ENCODE results near the gene AFM. TPM values are rescaled to one million over a fixed set of nuclear protein-coding genes. Genes with fewer than 3 reads are reported as not detected.

Gene AFM, protein sequence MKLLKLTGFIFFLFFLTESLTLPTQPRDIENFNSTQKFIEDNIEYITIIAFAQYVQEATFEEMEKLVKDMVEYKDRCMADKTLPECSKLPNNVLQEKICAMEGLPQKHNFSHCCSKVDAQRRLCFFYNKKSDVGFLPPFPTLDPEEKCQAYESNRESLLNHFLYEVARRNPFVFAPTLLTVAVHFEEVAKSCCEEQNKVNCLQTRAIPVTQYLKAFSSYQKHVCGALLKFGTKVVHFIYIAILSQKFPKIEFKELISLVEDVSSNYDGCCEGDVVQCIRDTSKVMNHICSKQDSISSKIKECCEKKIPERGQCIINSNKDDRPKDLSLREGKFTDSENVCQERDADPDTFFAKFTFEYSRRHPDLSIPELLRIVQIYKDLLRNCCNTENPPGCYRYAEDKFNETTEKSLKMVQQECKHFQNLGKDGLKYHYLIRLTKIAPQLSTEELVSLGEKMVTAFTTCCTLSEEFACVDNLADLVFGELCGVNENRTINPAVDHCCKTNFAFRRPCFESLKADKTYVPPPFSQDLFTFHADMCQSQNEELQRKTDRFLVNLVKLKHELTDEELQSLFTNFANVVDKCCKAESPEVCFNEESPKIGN
- total RNA-seq, result not detected
- polyA plus RNA-seq (2013, experiment 1 of 2), result not detected
- polyA plus RNA-seq (2013, experiment 2 of 2), result not detected
- 0 to 0.07 (median 0) reads per million in 172 experiments for total RNA-seq

DNA sequence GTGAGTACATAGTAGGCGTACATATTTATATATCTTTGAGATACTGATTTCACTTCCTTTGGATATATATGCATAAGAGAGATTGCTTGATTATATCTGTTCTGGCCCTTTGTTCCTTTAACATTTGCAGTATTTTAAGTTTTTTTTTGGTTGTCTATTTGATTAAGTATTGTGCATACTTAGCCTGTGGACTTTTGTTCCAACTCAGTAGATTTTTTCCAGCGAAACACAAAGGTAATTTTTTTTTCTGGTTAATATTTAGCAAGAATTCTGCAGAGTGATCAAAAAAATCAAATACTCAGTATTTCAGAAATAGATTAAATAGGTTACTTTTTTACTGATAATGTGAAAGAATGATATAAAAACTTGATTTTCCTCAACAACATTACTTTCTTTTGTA lies at the start of gene AFM:
Gene AFM (plus strand): TSS at position 388 of the 400 bp plus-strand sequence. CDS start 31 bp downstream, outside the sequence.
- intact Hi-C loops (cut with DNase I, micrococcal nuclease), result no loop called here
- Mint-ChIP-seq H3K9me3 (no peaks in the 10 kb centered on the region), H3K27ac (no peak within 1 kb of the TSS), H3K27me3 (peaks cover 21% of the 10 kb centered on the region), H3K36me3 (ENCODE audit: low read depth) (no peaks in the 10 kb centered on the region), H3K4me3 (no peak within 1 kb of the TSS), H3K4me1 (ENCODE audit: low read depth) (no peaks in the 10 kb centered on the region)
- Histone ChIP-seq H3K4me1 (ENCODE audit: insufficient read depth, low read length) (no peaks in the 10 kb centered on the region), H3K27me3 (ENCODE audit: control insufficient read depth in 1 of 2, insufficient read depth in 2 of 2, low read length in 2 of 2) (no peaks in the 10 kb centered on the region), H3K4me3 (ENCODE audit: low read length) (no peak within 1 kb of the TSS), H3K36me3 (ENCODE audit: insufficient read depth, low read length) (no peaks in the 10 kb centered on the region), H3K27ac (ENCODE audit: low read depth in 1 of 2, low read length in 2 of 2) (no peak within 1 kb of the TSS), H3K9me3 (ENCODE audit: control insufficient read depth in 1 of 2, insufficient read depth in 1 of 2, low read length in 2 of 2) (peaks cover 0 to 13% of the 10 kb centered on the region in 2 experiments)
- CTCF ChIA-PET, result no interaction called here
- TF ChIP-seq, protein P1, sequence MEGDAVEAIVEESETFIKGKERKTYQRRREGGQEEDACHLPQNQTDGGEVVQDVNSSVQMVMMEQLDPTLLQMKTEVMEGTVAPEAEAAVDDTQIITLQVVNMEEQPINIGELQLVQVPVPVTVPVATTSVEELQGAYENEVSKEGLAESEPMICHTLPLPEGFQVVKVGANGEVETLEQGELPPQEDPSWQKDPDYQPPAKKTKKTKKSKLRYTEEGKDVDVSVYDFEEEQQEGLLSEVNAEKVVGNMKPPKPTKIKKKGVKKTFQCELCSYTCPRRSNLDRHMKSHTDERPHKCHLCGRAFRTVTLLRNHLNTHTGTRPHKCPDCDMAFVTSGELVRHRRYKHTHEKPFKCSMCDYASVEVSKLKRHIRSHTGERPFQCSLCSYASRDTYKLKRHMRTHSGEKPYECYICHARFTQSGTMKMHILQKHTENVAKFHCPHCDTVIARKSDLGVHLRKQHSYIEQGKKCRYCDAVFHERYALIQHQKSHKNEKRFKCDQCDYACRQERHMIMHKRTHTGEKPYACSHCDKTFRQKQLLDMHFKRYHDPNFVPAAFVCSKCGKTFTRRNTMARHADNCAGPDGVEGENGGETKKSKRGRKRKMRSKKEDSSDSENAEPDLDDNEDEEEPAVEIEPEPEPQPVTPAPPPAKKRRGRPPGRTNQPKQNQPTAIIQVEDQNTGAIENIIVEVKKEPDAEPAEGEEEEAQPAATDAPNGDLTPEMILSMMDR (IDR thresholded peaks at IDR 0.05), result no peak
- no peak for ATAC-seq (ENCODE audit: poor library complexity)
- POLR2A ChIA-PET, result no interaction called here
- DNase-seq, result no peak

DNA sequence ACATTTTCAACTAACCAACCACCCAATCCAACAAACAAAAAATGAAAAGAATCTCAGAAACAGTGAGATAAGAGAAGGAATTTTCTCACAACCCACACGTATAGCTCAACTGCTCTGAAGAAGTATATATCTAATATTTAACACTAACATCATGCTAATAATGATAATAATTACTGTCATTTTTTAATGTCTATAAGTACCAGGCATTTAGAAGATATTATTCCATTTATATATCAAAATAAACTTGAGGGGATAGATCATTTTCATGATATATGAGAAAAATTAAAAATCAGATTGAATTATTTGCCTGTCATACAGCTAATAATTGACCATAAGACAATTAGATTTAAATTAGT lies 49.8 kb upstream of the AFM start:
- H3K4me3 Mint-ChIP-seq, result no peak overlapping the region
- no peaks in the 10 kb centered on the region for H3K4me1 Mint-ChIP-seq (ENCODE audit: low read depth)
- Histone ChIP-seq H3K27me3 (ENCODE audit: control insufficient read depth in 1 of 2, insufficient read depth in 2 of 2, low read length in 2 of 2) (peaks cover 0 to 5% of the 10 kb centered on the region in 2 experiments), H3K36me3 (ENCODE audit: insufficient read depth, low read length) (no peaks in the 10 kb centered on the region), H3K9me3 (ENCODE audit: control insufficient read depth in 1 of 2, insufficient read depth in 1 of 2, low read length in 2 of 2) (no peaks in the 10 kb centered on the region), H3K27ac (ENCODE audit: low read depth in 1 of 2, low read length in 2 of 2) (no peak overlapping the region), H3K4me3 (ENCODE audit: low read length) (no peak overlapping the region), H3K4me1 (ENCODE audit: insufficient read depth, low read length) (no peaks in the 10 kb centered on the region)
- no peaks in the 10 kb centered on the region for H3K9me3 Mint-ChIP-seq
- intact Hi-C loops (cut with DNase I, micrococcal nuclease), result loop anchor here in 1 of 2 experiments (10.0 kb wide), 1 partner anchor 727 kb away; no protein-coding TSS in a partner anchor
- no peaks in the 10 kb centered on the region for H3K36me3 Mint-ChIP-seq (ENCODE audit: low read depth)
- ATAC-seq (ENCODE audit: poor library complexity) (no peak), DNase-seq (no peak)
- no peak overlapping the region for H3K27ac Mint-ChIP-seq
- CTCF ChIA-PET, result interaction anchor here (1.5 kb wide), 1 partner anchor 12 kb away, joined by 3 read pairs; no protein-coding TSS in a partner anchor
- POLR2A ChIA-PET, result no interaction called here
- H3K27me3 Mint-ChIP-seq, result peaks cover 8% of the 10 kb centered on the region
- TF ChIP-seq, protein P1 (IDR thresholded peaks at IDR 0.05), result no peak

DNA sequence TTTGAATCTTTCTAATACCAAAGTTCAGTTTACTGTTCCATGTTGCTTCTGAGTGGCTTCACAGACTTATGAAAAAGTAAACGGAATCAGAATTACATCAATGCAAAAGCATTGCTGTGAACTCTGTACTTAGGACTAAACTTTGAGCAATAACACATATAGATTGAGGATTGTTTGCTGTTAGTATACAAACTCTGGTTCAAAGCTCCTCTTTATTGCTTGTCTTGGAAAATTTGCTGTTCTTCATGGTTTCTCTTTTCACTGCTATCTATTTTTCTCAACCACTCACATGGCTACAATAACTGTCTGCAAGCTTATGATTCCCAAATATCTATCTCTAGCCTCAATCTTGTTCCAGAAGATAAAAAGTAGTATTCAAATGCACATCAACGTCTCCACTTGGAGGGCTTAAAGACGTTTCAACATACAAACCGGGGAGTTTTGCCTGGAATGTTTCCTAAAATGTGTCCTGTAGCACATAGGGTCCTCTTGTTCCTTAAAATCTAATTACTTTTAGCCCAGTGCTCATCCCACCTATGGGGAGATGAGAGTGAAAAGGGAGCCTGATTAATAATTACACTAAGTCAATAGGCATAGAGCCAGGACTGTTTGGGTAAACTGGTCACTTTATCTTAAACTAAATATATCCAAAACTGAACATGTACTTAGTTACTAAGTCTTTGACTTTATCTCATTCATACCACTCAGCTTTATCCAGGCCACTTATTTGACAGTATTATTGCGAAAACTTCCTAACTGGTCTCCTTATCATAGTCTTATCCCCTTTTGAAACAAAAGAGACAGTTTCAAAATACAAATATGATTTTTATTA lies 49.2 kb upstream of the AFM start:
- Histone ChIP-seq H3K9me3 (ENCODE audit: control insufficient read depth in 1 of 2, insufficient read depth in 1 of 2, low read length in 2 of 2) (no peaks in the 10 kb centered on the region), H3K36me3 (ENCODE audit: insufficient read depth, low read length) (no peaks in the 10 kb centered on the region), H3K27ac (ENCODE audit: low read depth in 1 of 2, low read length in 2 of 2) (no peak overlapping the region), H3K27me3 (ENCODE audit: control insufficient read depth in 1 of 2, insufficient read depth in 2 of 2, low read length in 2 of 2) (peaks cover 0 to 5% of the 10 kb centered on the region in 2 experiments), H3K4me3 (ENCODE audit: low read length) (no peak overlapping the region), H3K4me1 (ENCODE audit: insufficient read depth, low read length) (no peaks in the 10 kb centered on the region)
- Mint-ChIP-seq H3K36me3 (ENCODE audit: low read depth) (no peaks in the 10 kb centered on the region), H3K9me3 (no peaks in the 10 kb centered on the region), H3K4me1 (ENCODE audit: low read depth) (no peaks in the 10 kb centered on the region), H3K4me3 (no peak overlapping the region), H3K27me3 (peaks cover 8% of the 10 kb centered on the region), H3K27ac (no peak overlapping the region)
- TF ChIP-seq, protein P1 (IDR thresholded peaks at IDR 0.05), result no peak
- no peak for ATAC-seq (ENCODE audit: poor library complexity)
- ChIA-PET POLR2A (no interaction called here), CTCF (interaction anchor here (1.5 kb wide), 1 partner anchor 11 kb away, joined by 3 read pairs; no protein-coding TSS in a partner anchor)
- DNase-seq, result no peak
- intact Hi-C loops (cut with DNase I, micrococcal nuclease), result loop anchor here in 1 of 2 experiments (10.0 kb wide), 1 partner anchor 728 kb away; no protein-coding TSS in a partner anchor
